OCI-LY3 (cell line): ENCODE results near the gene LRRC23.

Experiments used
- CTCF ChIP-seq: fragments of 200-600, 300-600 bp; sonication (generic); IDR thresholded peaks from 2 replicates; pipeline ENCODE4 v1.5.1; 2014; ENCODE audit warnings: antibody characterized with exemption, low read length, low read depth
- EZH2phosphoT487 ChIP-seq: fragments of 200-600 bp; shearing (Covaris generic); IDR thresholded peaks from 2 replicates; pipeline ENCODE4 v1.6.1; 2018; ENCODE audit warnings: antibody characterized with exemption, mixed run types, low read depth

DNA sequence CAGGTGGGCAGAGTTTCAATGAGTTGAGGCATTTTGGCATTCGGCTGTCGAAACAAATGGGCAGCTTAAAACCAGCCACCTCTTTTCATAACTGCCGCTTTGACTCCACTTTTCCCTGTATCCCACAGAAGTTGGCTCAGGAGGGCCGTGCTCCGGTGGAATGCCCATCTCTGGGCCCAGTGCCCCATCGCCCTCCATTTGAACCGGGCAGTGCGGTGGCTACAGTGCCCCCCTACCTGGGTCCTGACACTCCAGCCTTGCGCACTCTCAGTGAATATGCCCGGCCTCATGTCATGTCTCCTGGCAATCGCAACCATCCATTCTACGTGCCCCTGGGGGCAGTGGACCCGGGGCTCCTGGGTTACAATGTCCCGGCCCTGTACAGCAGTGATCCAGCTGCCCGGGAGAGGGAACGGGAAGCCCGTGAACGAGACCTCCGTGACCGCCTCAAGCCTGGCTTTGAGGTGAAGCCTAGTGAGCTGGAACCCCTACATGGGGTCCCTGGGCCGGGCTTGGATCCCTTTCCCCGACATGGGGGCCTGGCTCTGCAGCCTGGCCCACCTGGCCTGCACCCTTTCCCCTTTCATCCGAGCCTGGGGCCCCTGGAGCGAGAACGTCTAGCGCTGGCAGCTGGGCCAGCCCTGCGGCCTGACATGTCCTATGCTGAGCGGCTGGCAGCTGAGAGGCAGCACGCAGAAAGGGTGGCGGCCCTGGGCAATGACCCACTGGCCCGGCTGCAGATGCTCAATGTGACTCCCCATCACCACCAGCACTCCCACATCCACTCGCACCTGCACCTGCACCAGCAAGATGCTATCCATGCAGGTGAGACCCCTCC is 34.0 kb downstream of the LRRC23 start:
- no peak for TF ChIP-seq CTCF
- TF ChIP-seq EZH2phosphoT487, result no peak
